CD4-positive, alpha-beta T cell (primary cell): ENCODE results near the gene MNT. TPM values are rescaled to one million over a fixed set of nuclear protein-coding genes. Genes with fewer than 3 reads are reported as not detected.
A peak's percentile ranks its signal among the peaks of the same experiment; 100 is the strongest.

Experiments
- ATAC-seq: fragments of 200-7000 bp; cut with Tn5 transposase; one replicate; pipeline ENCODE4 v1.10.0; 2022; ENCODE audit warnings: mild to moderate bottlenecking; ENCODE audit not compliant: poor library complexity
- CTCF ChIA-PET: fragments of 350-600 bp; sonication (Branson Sonifier 250); formaldehyde crosslinking; loops from one replicate; lab custom pipeline; 2021; ENCODE audit warnings: antibody characterized with exemption, inconsistent platforms; lab: Charles Lee
- POLR2A ChIA-PET: fragments of 350-600 bp; sonication (Branson Sonifier 250); formaldehyde crosslinking; loops from one replicate; lab custom pipeline; 2021; ENCODE audit warnings: antibody characterized with exemption, inconsistent platforms; lab: Charles Lee
- DNase-seq, 14 experiments: peaks; one replicate each; pipeline ENCODE4 v3.0.0-alpha.2; 2013 to 2020; ENCODE audit warnings: mixed read lengths in 2 of 14
- H3K27ac ChIP-seq, 2 donors: one replicate each; pipeline versions ENCODE4 v1.5.1 to v1.7.0; 2013; ENCODE audit warnings: low read length in 2 of 2, low read depth in 1 of 2, mild to moderate bottlenecking in 1 of 2
- H3K27me3 ChIP-seq, 2 experiments: 1 replicate in 1 of 2; 2 replicates in 1 of 2; pipeline versions ENCODE4 v1.6.1 to v1.7.0; 2013; ENCODE audit warnings: low read length in 2 of 2, control low read depth in 1 of 2, mild to moderate bottlenecking in 1 of 2, moderate library complexity in 1 of 2; ENCODE audit not compliant: insufficient read depth in 2 of 2, control insufficient read depth in 1 of 2
- H3K36me3 ChIP-seq: one replicate; pipeline ENCODE4 v1.6.1; 2013; ENCODE audit warnings: low read length, control low read depth; ENCODE audit not compliant: insufficient read depth
- H3K4me1 ChIP-seq: one replicate; pipeline ENCODE4 v1.6.1; 2013; ENCODE audit warnings: low read length, control low read depth; ENCODE audit not compliant: insufficient read depth
- H3K4me3 ChIP-seq: one replicate; pipeline ENCODE4 v1.5.1; 2013; ENCODE audit warnings: mild to moderate bottlenecking, low read length, moderate library complexity
- H3K9me3 ChIP-seq, 2 experiments: 1 replicate in 1 of 2; 2 replicates in 1 of 2; pipeline versions ENCODE4 v1.6.1 to v1.7.0; 2013; ENCODE audit warnings: low read length in 2 of 2, mild to moderate bottlenecking in 2 of 2, control low read depth in 1 of 2, moderate library complexity in 1 of 2; ENCODE audit not compliant: control insufficient read depth in 1 of 2, insufficient read depth in 1 of 2
- H3K27ac Mint-ChIP-seq: one replicate; pipeline ENCODE4 v1.8.0; 2020; ENCODE audit warnings: mixed read lengths
- H3K27me3 Mint-ChIP-seq: one replicate; pipeline ENCODE4 v1.8.0; 2021; ENCODE audit warnings: mixed read lengths
- H3K36me3 Mint-ChIP-seq: one replicate; pipeline ENCODE4 v1.8.0; 2021; ENCODE audit warnings: low read depth, mixed read lengths
- H3K4me1 Mint-ChIP-seq: one replicate; pipeline ENCODE4 v1.8.0; 2021; ENCODE audit warnings: low read depth, mixed read lengths
- H3K4me3 Mint-ChIP-seq: one replicate; pipeline ENCODE4 v1.8.0; 2020; ENCODE audit warnings: mild to moderate bottlenecking, mixed read lengths
- H3K9me3 Mint-ChIP-seq: one replicate; pipeline ENCODE4 v1.8.0; 2020; ENCODE audit warnings: mixed read lengths
- CTCF ChIP-seq: fragments of 200-600 bp; IDR thresholded peaks from one replicate; pipeline ENCODE4 v1.8.0; 2022; ENCODE audit warnings: antibody characterized with exemption, mild to moderate bottlenecking
- intact Hi-C, 2 experiments: fragments of 100-400 bp; cut with DNase I in 1 of 2; cut with micrococcal nuclease in 1 of 2; formaldehyde crosslinking; loops; one replicate each; pipeline versions ENCODE4 v1.15.1 to v1.9.0; 2023 to 2025; cut with DNase I, micrococcal nuclease
- total RNA-seq, 174 experiments: library from RNA in 2 of 174; stranded (reverse) in 2 of 174; gene quantifications; one replicate each; pipeline ENCODE4 v1.2.3 and lab custom pipeline; 2021 to 2026

Gene MNT
- total RNA-seq, 2 experiments from 2014 or later, result 111 to 118 TPM

- no peak overlapping the region for H3K4me3 Mint-ChIP-seq
- intact Hi-C loops, result loop anchor here (10.0 kb wide), 2 partner anchors 289 to 299 kb away; no protein-coding TSS in a partner anchor
- no peak overlapping the region for H3K27ac Mint-ChIP-seq
- Histone ChIP-seq H3K4me3 (no peak overlapping the region), H3K27ac (no peak overlapping the region), H3K36me3 (peaks cover 41% of the 10 kb centered on the region), H3K9me3 (no peaks in the 10 kb centered on the region), H3K4me1 (peaks cover 24% of the 10 kb centered on the region), H3K27me3 (no peaks in the 10 kb centered on the region)
- POLR2A ChIA-PET, result interaction anchor here (0.6 to 1.0 kb wide), 2 partner anchors 15 to 106 kb away, joined by 3 to 4 read pairs; partner anchors contain the start of gene MNT
- H3K9me3 Mint-ChIP-seq, result no peaks in the 10 kb centered on the region
- TF ChIP-seq CTCF, result no peak
- H3K27me3 Mint-ChIP-seq, result no peaks in the 10 kb centered on the region
- peaks cover 36% of the 10 kb centered on the region for H3K36me3 Mint-ChIP-seq
- peaks cover 30% of the 10 kb centered on the region for H3K4me1 Mint-ChIP-seq
- ATAC-seq (no peak), DNase-seq (no peak)
- CTCF ChIA-PET, result interaction anchor here (1.4 kb wide), 1 partner anchor 31 kb away, joined by 4 read pairs; no protein-coding TSS in a partner anchor
Observed at GRCh38 chr17:2385240-2386210, 15.3 kb downstream of the MNT start.

- DNase-seq (no peak), ATAC-seq (no peak)
- ChIA-PET POLR2A (interaction anchor here (3.0 to 4.5 kb wide), 2 partner anchors 8 to 17 kb away, joined by 24 to 69 read pairs; partner anchors contain the start of gene MNT), CTCF (interaction anchor here (1.0 to 4.3 kb wide), 2 partner anchors 31 kb away, joined by 3 to 204 read pairs; no protein-coding TSS in a partner anchor)
- Mint-ChIP-seq H3K36me3 (peaks cover 31% of the 10 kb centered on the region), H3K27ac (peak overlapping the region; percentile 51), H3K27me3 (no peaks in the 10 kb centered on the region), H3K4me1 (peaks cover 21% of the 10 kb centered on the region), H3K4me3 (no peak overlapping the region), H3K9me3 (no peaks in the 10 kb centered on the region)
- intact Hi-C loops, result loop anchor here (10.0 kb wide), 2 partner anchors 290 to 300 kb away; no protein-coding TSS in a partner anchor
- H3K27ac ChIP-seq, result no peak overlapping the region
- no peak for TF ChIP-seq CTCF
- no peaks in the 10 kb centered on the region for H3K27me3 ChIP-seq
- peaks cover 17% of the 10 kb centered on the region for H3K4me1 ChIP-seq
- H3K4me3 ChIP-seq, result no peak overlapping the region
- H3K36me3 ChIP-seq, result peaks cover 45% of the 10 kb centered on the region
- no peaks in the 10 kb centered on the region for H3K9me3 ChIP-seq
Observed at GRCh38 chr17:2384439-2385127, 16.3 kb downstream of the MNT start.

GRCh38 chr17:2383628-2384167 lies 17.2 kb downstream of the MNT start:
- Histone ChIP-seq H3K36me3 (peaks cover 52% of the 10 kb centered on the region), H3K4me1 (peaks cover 12% of the 10 kb centered on the region), H3K27ac (no peak overlapping the region), H3K4me3 (no peak overlapping the region), H3K27me3 (no peaks in the 10 kb centered on the region), H3K9me3 (no peaks in the 10 kb centered on the region)
- Mint-ChIP-seq H3K27ac (peak overlapping the region; percentile 51), H3K4me3 (no peak overlapping the region), H3K4me1 (peaks cover 15% of the 10 kb centered on the region), H3K9me3 (no peaks in the 10 kb centered on the region), H3K36me3 (peaks cover 27% of the 10 kb centered on the region), H3K27me3 (no peaks in the 10 kb centered on the region)
- no peak for ATAC-seq
- TF ChIP-seq CTCF, result no peak
- no peak for DNase-seq
- ChIA-PET CTCF (interaction anchor here (1.0 to 4.3 kb wide), 5 partner anchors 9 to 32 kb away, joined by 3 to 204 read pairs (median 25); partner anchors contain the start of gene MNT), POLR2A (interaction anchor here (3.0 to 4.5 kb wide), 3 partner anchors 9 to 32 kb away, joined by 24 to 69 read pairs (median 56); partner anchors contain the start of gene MNT)
- intact Hi-C loops, result loop anchor here (10.0 kb wide), 2 partner anchors 291 to 301 kb away; no protein-coding TSS in a partner anchor
